Upper lobe of right lung (tissue), 1 donor: Measurements from ENCODE around the gene LCN1. TPM values are rescaled to one million over a fixed set of nuclear protein-coding genes. Genes with fewer than 3 reads are reported as not detected.
A peak's percentile ranks its signal among the peaks of the same experiment; 100 is the strongest.

ENCODE experiments used
- ATAC-seq: fragments of 200-7000 bp; cut with Tn5 transposase; one replicate; pipeline ENCODE4 v1.9.1; 2020; ENCODE audit warnings: mild to moderate bottlenecking, moderate library complexity
- DNase-seq: peaks from one replicate; pipeline ENCODE4 v3.0.0-alpha.2; 2020
- H3K27ac ChIP-seq: fragments of 200-600 bp; one replicate; pipeline ENCODE4 v1.8.0; 2022
- H3K27me3 ChIP-seq: fragments of 200-600 bp; one replicate; pipeline ENCODE4 v1.8.0; 2022; ENCODE audit warnings: mild to moderate bottlenecking
- H3K36me3 ChIP-seq: fragments of 200-600 bp; one replicate; pipeline ENCODE4 v1.8.0; 2022
- H3K4me1 ChIP-seq: fragments of 200-600 bp; one replicate; pipeline ENCODE4 v1.8.0; 2022
- H3K4me3 ChIP-seq: fragments of 200-600 bp; one replicate; pipeline ENCODE4 v1.8.0; 2022; ENCODE audit warnings: mild to moderate bottlenecking
- H3K9me3 ChIP-seq: fragments of 200-600 bp; one replicate; pipeline ENCODE4 v1.8.0; 2022
- CTCF ChIP-seq: fragments of 200-600 bp; IDR thresholded peaks from one replicate; pipeline ENCODE4 v1.8.0; 2022; ENCODE audit warnings: antibody characterized with exemption
- intact Hi-C: fragments of 100-400 bp; cut with DNase I; formaldehyde crosslinking; loops from one replicate; pipeline ENCODE4 v1.11.0; 2022
- total RNA-seq: library from RNA; stranded (reverse); fragmentation: NEBNext Ultra II Directional; extraction: Animal tissue kit (Norgen Biotek cat#: 25700); gene quantifications from one replicate; pipeline ENCODE4 v1.2.1, GENCODE V29; 2021
- donor health status: DM: no; HTN: yes; CAD: no; lungs with severe emphysema.

The LCN1 gene
- total RNA-seq, 1 donor from 2014 or later, result not detected

DNA sequence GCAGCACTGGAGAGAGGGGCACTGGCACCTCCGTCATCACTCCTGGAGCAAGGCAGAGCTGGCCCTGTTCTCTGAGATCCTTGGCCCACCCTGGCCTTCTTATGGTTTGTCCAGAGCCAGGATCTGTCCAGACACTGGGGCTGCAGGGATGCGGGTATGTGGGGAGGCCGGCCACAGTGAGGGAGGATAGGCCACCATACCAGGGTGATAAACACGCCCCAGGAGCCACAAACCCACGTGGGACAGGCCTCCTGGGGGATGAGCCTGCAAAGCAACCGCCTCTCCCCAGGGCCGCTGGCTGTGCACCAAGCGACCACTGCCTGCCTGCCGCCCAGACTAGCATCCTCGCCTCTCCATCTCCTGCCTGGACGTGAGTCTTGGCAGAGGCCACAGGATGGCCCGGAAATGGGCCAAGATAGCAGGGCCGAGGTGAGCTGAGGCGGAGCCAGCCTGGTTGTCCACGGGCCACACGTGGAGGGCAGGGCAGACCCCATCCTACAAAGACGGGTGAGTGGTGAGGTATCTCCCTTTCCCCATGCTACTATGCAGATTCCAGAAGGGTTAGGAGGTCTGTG is 29.2 kb downstream of the LCN1 start:
- Histone ChIP-seq H3K27me3 (no peaks in the 10 kb centered on the region), H3K4me3 (no peak overlapping the region), H3K27ac (no peak overlapping the region), H3K9me3 (no peaks in the 10 kb centered on the region), H3K36me3 (no peaks in the 10 kb centered on the region), H3K4me1 (no peaks in the 10 kb centered on the region)
- DNase-seq (peak; percentile 34), ATAC-seq (no peak)
- TF ChIP-seq CTCF, result no peak
- intact Hi-C loops, result no loop called here

GRCh38 chr9:135551031-135551430 is 29.8 kb downstream of the LCN1 start:
- TF ChIP-seq CTCF, result no peak
- peak; percentile 57 for DNase-seq

DNA sequence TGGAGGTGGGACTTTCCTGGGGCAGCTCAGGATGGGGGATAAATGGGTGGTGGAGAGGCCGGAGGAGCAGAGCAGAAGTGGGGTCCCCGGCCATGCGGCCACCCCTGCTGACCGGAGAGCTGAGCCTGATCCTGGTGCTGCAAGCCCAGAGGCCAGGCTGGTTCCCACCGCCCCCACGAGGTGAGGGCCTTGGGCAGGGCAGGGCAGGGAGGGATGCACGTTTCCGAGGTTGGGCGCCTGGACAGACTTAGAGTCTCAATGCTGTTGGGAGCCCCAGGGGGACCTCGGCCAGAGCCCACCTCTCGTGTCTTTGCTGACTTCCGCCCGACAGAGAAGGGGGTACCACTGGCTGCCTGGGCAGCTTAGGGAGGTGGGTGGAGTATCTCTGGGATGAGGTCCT is 30.2 kb downstream of the LCN1 start:
- no peaks in the 10 kb centered on the region for H3K4me1 ChIP-seq
- no peaks in the 10 kb centered on the region for H3K9me3 ChIP-seq
- H3K27me3 ChIP-seq, result no peaks in the 10 kb centered on the region
- intact Hi-C loops, result no loop called here
- DNase-seq (peak; percentile 62), ATAC-seq (no peak)
- no peak overlapping the region for H3K27ac ChIP-seq
- no peak overlapping the region for H3K4me3 ChIP-seq
- H3K36me3 ChIP-seq, result no peaks in the 10 kb centered on the region
- TF ChIP-seq CTCF, result no peak

More at GRCh38 chr9:135551031-135551430, 29.8 kb downstream of the LCN1 start:
- no peak overlapping the region for H3K4me3 ChIP-seq
- H3K4me1 ChIP-seq, result no peaks in the 10 kb centered on the region
- intact Hi-C loops, result no loop called here
- no peak overlapping the region for H3K27ac ChIP-seq
- ATAC-seq, result no peak
- no peaks in the 10 kb centered on the region for H3K36me3 ChIP-seq
- H3K9me3 ChIP-seq, result no peaks in the 10 kb centered on the region
- no peaks in the 10 kb centered on the region for H3K27me3 ChIP-seq

DNA sequence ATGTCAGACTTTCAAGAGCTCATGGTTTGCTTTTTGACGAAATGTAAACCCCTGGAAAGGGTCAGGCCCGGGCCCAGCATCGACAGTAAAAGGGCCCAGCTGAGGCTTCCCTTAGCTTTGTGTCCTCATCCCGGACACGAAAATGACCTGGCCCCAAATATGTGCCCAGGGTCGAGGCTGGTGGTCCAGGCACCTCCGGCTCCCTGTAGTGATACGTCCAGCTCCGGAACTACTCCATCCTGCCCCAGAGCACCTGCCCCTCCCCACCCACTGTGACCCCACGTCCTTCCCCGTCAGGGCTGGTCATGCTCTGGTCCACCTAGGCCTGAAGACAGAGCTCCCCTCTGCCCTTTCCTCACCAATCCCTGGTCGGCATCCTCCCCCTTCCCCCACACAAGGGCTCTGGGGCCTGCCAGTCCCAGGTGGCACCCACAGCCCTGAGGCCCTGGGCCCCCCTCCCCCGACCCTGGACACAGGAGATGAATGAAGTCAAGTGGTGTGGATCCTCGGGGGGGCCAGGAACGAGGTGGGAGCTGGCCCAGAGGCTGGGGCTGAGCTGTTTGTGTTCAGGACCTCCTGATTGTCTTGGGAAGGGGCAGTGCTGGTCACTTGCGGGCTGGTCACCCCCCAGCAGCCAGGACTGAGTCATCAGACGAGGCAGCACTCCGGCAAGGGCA is 30.9 kb downstream of the LCN1 start:
- Histone ChIP-seq H3K27ac (no peak overlapping the region), H3K4me1 (no peaks in the 10 kb centered on the region), H3K9me3 (no peaks in the 10 kb centered on the region), H3K36me3 (no peaks in the 10 kb centered on the region), H3K4me3 (no peak overlapping the region), H3K27me3 (no peaks in the 10 kb centered on the region)
- DNase-seq (peak; percentile 55), ATAC-seq (no peak)
- intact Hi-C loops, result no loop called here
- TF ChIP-seq CTCF, result no peak

DNA sequence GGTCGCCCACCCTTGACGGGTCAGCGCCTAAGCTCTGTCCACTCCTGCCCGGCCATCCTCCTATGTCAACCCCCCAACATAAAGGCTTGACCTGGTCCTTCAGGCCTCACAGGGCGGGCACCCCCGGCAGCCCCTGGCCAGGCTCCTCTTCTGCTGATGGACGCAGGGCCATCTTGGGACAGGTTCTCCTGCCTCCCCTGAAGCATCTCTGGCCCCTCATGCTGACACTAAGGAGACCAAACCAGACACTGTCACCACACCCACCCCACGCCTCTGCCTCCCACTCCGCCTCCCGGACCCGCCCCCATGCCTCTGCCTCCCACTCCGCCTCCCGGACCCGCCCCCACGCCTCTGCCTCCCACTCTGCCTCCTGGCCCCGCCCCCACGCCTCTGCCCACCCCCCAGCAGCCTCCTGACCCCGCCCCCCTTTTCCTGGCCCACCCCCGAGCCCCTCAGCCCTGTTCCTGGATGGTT is 31.5 kb downstream of the LCN1 start:
- intact Hi-C loops, result no loop called here
- Histone ChIP-seq H3K4me3 (no peak overlapping the region), H3K4me1 (no peaks in the 10 kb centered on the region), H3K9me3 (no peaks in the 10 kb centered on the region), H3K27ac (no peak overlapping the region), H3K36me3 (no peaks in the 10 kb centered on the region), H3K27me3 (no peaks in the 10 kb centered on the region)
- no peak for TF ChIP-seq CTCF
- no peak for DNase-seq
- ATAC-seq, result no peak
